ENCODE data around the gene COL11A1. TPM values are rescaled to one million over a fixed set of nuclear protein-coding genes. Genes with fewer than 3 reads are reported as not detected.

The COL11A1 gene
- total RNA-seq, 1 experiment from 2014 or later: 0.05 TPM

DNA sequence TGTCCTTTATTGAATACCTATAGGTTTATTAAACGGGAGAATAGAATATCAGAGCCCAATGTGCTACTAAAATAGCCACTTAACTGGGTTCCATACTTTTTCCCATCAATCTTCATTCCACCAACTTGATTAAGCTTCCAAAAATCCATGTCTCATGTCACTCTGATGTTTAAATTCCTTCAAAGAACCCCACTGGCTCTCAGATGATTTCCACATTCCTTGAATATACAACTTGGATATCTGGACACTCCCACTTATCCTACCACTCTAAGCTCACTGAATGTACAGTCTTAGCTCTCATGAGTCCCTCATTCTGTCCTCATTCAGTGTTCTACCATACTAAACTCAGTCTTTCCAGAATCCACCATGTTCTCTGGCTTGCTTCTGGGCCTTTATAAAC lies 21.1 kb downstream of the COL11A1 start:
- TF ChIP-seq SRF (IDR thresholded peaks at IDR 0.05; ENCODE audit: low read depth) (no peak), POLR2A (IDR thresholded peaks at IDR 0.05; ENCODE audit: borderline replicate concordance, extremely low read depth, insufficient read depth, insufficient read length) (no peak), EGR1 (IDR thresholded peaks at IDR 0.05; ENCODE audit: low read depth) (no peak), ZNF274 (IDR thresholded peaks at IDR 0.05; ENCODE audit: low read depth, low read length) (no peak), ELF1 (IDR thresholded peaks at IDR 0.05; ENCODE audit: borderline replicate concordance, low read depth) (no peak), JUND (IDR thresholded peaks at IDR 0.05) (no peak), RAD21 (IDR thresholded peaks at IDR 0.05; ENCODE audit: low read depth) (no peak), CEBPB (IDR thresholded peaks at IDR 0.05; ENCODE audit: low read depth) (no peak), EZH2phosphoT487 (IDR thresholded peaks at IDR 0.05; ENCODE audit: borderline replicate concordance) (no peak), SP1 (IDR thresholded peaks at IDR 0.05; ENCODE audit: low read depth) (no peak), POLR2AphosphoS5 (IDR thresholded peaks at IDR 0.05; ENCODE audit: low read depth, low read length) (no peak), FOSL1 (IDR thresholded peaks at IDR 0.05; ENCODE audit: low read depth) (no peak)
- TF ChIP-seq, protein P1, sequence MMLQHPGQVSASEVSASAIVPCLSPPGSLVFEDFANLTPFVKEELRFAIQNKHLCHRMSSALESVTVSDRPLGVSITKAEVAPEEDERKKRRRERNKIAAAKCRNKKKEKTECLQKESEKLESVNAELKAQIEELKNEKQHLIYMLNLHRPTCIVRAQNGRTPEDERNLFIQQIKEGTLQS (IDR thresholded peaks at IDR 0.05): no peak
- TF ChIP-seq, protein P2, sequence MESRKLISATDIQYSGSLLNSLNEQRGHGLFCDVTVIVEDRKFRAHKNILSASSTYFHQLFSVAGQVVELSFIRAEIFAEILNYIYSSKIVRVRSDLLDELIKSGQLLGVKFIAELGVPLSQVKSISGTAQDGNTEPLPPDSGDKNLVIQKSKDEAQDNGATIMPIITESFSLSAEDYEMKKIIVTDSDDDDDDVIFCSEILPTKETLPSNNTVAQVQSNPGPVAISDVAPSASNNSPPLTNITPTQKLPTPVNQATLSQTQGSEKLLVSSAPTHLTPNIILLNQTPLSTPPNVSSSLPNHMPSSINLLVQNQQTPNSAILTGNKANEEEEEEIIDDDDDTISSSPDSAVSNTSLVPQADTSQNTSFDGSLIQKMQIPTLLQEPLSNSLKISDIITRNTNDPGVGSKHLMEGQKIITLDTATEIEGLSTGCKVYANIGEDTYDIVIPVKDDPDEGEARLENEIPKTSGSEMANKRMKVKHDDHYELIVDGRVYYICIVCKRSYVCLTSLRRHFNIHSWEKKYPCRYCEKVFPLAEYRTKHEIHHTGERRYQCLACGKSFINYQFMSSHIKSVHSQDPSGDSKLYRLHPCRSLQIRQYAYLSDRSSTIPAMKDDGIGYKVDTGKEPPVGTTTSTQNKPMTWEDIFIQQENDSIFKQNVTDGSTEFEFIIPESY (IDR thresholded peaks at IDR 0.05; ENCODE audit: extremely low read depth, insufficient replicate concordance, low read length): no peak
- intact Hi-C loops (cut with micrococcal nuclease): no loop called here
- H3K27ac ChIP-seq (ENCODE audit: low read depth, low read length): no peak overlapping the region
- no peaks in the 10 kb centered on the region for H3K9me2 ChIP-seq (ENCODE audit: insufficient read depth)
- no peak for DNase-seq (ENCODE audit: low read depth, low spot score)
- POLR2A ChIA-PET: no interaction called here
- CTCF ChIA-PET: no interaction called here
- H3K4me3 ChIP-seq (replicated peaks in 1 of 2; ENCODE audit: low read depth in 1 of 2, low read length in 2 of 2): no peak overlapping the region
- no peaks in the 10 kb centered on the region for H3K27me3 ChIP-seq (ENCODE audit: insufficient read depth, low read length)
- H4K20me1 ChIP-seq (ENCODE audit: insufficient read depth): no peaks in the 10 kb centered on the region; the same call in 1 of the 2 replicates
- RAD21 ChIA-PET (ENCODE audit: low non-redundant PET in 1 of 2, low total read pairs in 2 of 2, uncharacterized antibody in 2 of 2, unreplicated experiment in 2 of 2): no interaction called here
- H3K36me3 ChIP-seq (ENCODE audit: control insufficient read depth in 1 of 2, insufficient read depth in 2 of 2, low read length in 2 of 2): no peaks in the 10 kb centered on the region
- H3K79me2 ChIP-seq (ENCODE audit: insufficient read depth, low read length): no peaks in the 10 kb centered on the region
- no peak overlapping the region for H3K9ac ChIP-seq (ENCODE audit: low read length)
- H3K4me2 ChIP-seq (ENCODE audit: low read length): no peak overlapping the region
- no peak for ATAC-seq
- no peaks in the 10 kb centered on the region for H3K4me1 ChIP-seq (ENCODE audit: control insufficient read depth in 1 of 2, insufficient read depth in 2 of 2, low read length in 2 of 2)
- BruUV-seq (replicated peaks): no TSS peak
- no peaks in the 10 kb centered on the region for H3K9me3 ChIP-seq (ENCODE audit: control insufficient read depth in 1 of 2, insufficient read depth in 1 of 2, low read depth in 1 of 2, low read length in 2 of 2)
- no peak overlapping the region for H2AFZ ChIP-seq (ENCODE audit: low read depth, low read length, poor library complexity, severe bottlenecking)
